ENCODE data around the gene RTN4RL1.

DNA sequence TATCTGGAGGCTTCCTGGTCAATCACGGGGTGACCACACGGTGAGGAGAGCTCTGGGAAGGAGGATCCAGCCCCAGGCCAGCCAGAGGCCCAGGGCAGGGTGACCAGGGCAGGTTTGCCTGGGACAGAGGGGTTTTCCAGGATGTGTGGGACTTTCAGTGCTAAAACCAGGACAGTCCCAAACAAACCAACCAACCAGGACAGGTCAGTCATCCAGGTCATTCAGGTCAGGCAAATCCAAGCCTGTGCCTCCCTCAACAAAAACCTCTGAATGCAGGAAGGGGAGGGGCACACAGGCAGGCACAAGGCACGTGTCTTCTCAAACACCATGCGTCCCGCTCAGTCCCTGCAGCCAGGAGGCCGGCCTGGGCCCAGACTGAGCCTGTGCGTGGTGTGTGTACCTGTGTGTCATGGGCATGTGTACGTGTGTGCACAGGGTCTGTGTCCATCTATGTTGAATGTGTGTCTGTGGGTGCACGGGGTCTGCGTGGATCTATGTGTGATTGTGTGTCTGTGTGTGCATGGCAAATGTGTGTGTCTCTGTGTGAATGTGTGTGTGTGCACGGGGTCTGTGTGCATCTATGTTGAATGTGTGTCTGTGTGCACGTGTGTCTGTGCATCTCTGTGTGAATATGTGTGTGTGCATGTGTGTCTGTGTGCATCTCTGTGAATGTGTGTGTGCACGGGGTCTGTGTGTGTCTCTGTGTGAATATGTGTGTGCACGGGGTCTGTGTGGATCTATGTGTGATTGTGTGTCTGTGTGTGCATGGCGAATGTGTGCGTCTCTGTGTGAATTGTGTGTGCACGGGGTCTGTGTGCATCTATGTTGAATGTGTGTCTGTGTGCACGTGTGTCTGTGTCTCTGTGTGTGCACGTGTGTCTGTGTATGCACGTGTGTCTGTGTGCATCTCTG lies 78.9 kb downstream of the RTN4RL1 start:
- TF ChIP-seq POLR2A (IDR thresholded peaks at IDR 0.05) (no peak), EP300 (IDR thresholded peaks at IDR 0.05) (no peak)
- TF ChIP-seq, protein P1, sequence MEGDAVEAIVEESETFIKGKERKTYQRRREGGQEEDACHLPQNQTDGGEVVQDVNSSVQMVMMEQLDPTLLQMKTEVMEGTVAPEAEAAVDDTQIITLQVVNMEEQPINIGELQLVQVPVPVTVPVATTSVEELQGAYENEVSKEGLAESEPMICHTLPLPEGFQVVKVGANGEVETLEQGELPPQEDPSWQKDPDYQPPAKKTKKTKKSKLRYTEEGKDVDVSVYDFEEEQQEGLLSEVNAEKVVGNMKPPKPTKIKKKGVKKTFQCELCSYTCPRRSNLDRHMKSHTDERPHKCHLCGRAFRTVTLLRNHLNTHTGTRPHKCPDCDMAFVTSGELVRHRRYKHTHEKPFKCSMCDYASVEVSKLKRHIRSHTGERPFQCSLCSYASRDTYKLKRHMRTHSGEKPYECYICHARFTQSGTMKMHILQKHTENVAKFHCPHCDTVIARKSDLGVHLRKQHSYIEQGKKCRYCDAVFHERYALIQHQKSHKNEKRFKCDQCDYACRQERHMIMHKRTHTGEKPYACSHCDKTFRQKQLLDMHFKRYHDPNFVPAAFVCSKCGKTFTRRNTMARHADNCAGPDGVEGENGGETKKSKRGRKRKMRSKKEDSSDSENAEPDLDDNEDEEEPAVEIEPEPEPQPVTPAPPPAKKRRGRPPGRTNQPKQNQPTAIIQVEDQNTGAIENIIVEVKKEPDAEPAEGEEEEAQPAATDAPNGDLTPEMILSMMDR (IDR thresholded peaks at IDR 0.05) = no peak

Measured in tibial nerve (tissue), 4 donors.